Measurements from ENCODE around the gene BLOC1S1.

- TF ChIP-seq CTCF (IDR thresholded peaks at IDR 0.05) (no peak), POLR2AphosphoS5 (IDR thresholded peaks at IDR 0.05) (no peak)
Measured at GRCh38 chr12:55767156-55767555, 51.3 kb downstream of the BLOC1S1 start.

Data from transverse colon (tissue), 4 donors.